ENCODE data around the gene SLC16A11.

DNA sequence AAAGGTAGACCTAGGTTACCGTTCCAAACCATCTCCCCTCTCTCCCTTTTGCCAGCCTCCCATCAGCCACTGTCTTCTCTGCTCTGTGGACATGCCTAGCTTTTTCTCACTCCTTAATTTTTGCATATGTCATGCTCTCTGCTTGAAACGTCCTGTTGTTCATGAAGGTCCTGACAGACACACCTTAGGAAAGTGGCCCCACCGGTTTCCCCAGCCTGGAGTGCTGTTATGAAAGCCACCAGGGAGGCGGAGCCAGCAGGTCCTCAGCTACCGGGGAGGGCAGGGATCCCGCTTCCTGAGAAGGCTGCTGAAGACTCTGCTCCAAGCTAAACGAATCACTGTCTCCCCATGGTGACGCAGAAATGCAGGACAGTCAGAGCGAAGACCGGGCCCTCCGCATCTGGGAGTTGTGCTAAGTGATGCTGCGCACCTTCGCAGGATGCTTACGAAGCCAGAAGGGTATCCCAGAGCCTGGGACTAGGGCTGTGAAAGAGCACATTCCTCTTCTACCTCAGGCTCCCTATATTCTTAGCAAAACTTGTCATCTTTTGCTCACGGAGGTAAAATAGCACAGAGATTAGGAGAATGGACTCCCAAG is 2.3 kb upstream of the SLC16A11 start:
- TF ChIP-seq, protein P1, sequence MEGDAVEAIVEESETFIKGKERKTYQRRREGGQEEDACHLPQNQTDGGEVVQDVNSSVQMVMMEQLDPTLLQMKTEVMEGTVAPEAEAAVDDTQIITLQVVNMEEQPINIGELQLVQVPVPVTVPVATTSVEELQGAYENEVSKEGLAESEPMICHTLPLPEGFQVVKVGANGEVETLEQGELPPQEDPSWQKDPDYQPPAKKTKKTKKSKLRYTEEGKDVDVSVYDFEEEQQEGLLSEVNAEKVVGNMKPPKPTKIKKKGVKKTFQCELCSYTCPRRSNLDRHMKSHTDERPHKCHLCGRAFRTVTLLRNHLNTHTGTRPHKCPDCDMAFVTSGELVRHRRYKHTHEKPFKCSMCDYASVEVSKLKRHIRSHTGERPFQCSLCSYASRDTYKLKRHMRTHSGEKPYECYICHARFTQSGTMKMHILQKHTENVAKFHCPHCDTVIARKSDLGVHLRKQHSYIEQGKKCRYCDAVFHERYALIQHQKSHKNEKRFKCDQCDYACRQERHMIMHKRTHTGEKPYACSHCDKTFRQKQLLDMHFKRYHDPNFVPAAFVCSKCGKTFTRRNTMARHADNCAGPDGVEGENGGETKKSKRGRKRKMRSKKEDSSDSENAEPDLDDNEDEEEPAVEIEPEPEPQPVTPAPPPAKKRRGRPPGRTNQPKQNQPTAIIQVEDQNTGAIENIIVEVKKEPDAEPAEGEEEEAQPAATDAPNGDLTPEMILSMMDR (IDR thresholded peaks at IDR 0.05) = no peak
- TF ChIP-seq POLR2A (IDR thresholded peaks at IDR 0.05) = no peak
